Epithelial cell of proximal tubule (primary cell): Measurements from ENCODE around the gene TIMM17A. TPM values are rescaled to one million over a fixed set of nuclear protein-coding genes. Genes with fewer than 3 reads are reported as not detected.
"Not testable (repeated sequence)": the region's sequence is repeated elsewhere in the genome, so short reads cannot be mapped to it uniquely, and the experiment has no call there.

Source experiments
- DNase-seq: peaks from one replicate; pipeline ENCODE4 v3.0.0-alpha.2; 2011; ENCODE audit warnings: low read depth
- H3K4me3 ChIP-seq: 2 replicates; pipeline ENCODE4 v1.5.1; 2011; ENCODE audit warnings: low read depth, mild to moderate bottlenecking, low read length
- total RNA-seq: library from RNA; depleted of rRNA; stranded (reverse); fragments of >200 nt; gene quantifications from 2 replicates; pipeline ENCODE4 v1.2.3, GENCODE V29; 2015
- TF ChIP-seq, protein P1 (sequence below): conservative IDR thresholded peaks from 2 replicates; pipeline ENCODE4 v1.5.1; 2012; ENCODE audit warnings: low read depth, mild to moderate bottlenecking, low read length

The TIMM17A gene
- total RNA-seq, 1 donor from 2014 or later: 59.6 TPM

- H3K4me3 ChIP-seq: no peak overlapping the region
- TF ChIP-seq, protein P1, sequence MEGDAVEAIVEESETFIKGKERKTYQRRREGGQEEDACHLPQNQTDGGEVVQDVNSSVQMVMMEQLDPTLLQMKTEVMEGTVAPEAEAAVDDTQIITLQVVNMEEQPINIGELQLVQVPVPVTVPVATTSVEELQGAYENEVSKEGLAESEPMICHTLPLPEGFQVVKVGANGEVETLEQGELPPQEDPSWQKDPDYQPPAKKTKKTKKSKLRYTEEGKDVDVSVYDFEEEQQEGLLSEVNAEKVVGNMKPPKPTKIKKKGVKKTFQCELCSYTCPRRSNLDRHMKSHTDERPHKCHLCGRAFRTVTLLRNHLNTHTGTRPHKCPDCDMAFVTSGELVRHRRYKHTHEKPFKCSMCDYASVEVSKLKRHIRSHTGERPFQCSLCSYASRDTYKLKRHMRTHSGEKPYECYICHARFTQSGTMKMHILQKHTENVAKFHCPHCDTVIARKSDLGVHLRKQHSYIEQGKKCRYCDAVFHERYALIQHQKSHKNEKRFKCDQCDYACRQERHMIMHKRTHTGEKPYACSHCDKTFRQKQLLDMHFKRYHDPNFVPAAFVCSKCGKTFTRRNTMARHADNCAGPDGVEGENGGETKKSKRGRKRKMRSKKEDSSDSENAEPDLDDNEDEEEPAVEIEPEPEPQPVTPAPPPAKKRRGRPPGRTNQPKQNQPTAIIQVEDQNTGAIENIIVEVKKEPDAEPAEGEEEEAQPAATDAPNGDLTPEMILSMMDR: no peak
- DNase-seq: no peak
These were observed 16.2 kb upstream of the TIMM17A start for GRCh38 chr1:201939148-201939547.

GRCh38 chr1:201939574-201939973 is 15.7 kb upstream of the TIMM17A start:
- DNase-seq: no peak
- no peak overlapping the region for H3K4me3 ChIP-seq
- TF ChIP-seq, protein P1: no peak

- not testable (repeated sequence) for DNase-seq, H3K4me3 ChIP-seq
These were observed 15.0 kb upstream of the TIMM17A start for GRCh38 chr1:201940316-201940715.

DNA sequence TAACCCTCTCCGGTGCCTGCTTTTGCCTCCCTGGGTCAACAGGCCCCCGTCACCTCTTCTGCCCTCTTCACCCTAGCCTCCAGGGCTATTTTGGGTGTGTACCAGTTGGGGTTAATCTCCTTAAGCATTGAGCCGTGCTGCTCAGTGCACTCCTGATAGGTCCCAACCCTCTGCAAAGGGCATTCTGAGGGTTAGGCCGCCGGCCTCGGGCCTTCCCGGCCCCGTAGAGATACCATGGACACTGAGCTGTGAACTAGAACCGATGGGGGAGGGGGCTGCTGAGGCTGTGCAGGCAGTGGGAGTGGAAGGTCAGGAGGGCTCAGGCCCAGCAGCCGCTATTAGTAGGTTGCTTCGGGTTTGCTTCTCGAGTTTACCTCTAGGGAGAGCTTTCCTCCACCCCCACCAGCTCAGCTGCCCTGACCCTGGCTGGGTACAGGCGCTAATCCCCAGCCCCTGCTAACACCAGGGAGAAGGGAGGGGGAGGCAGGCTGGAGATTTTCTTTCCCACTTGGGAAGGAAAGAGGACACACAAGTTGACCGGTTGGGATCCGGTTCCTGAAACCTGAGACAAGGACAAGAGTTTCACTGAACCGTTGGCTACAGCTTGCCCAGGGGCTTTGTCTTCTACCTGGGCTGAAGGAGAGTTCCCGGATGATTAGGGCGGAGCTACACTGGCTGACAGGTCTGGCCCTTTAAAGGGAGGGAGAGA is 13.7 kb upstream of the TIMM17A start:
- DNase-seq: no peak
- H3K4me3 ChIP-seq: no peak overlapping the region
- TF ChIP-seq, protein P1: no peak

DNA sequence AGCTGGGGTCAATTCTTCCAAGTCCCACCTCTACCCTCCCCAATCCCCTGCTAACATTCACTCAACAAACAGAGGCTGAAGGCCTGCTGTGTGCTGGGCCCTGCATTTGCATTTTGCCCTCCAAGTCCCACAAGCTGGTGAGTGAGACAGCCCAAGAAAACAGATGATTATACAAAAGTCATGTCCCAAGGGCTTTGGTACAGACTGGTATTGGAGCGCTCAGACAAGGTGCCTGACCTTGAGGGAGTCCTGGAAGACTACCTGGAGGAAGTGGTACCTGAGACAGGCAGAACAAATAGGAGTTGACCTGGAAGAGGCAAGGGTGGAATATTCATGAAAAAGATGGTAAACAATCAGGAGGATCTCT is 13.2 kb upstream of the TIMM17A start:
- TF ChIP-seq, protein P1: no peak
- DNase-seq: no peak
- no peak overlapping the region for H3K4me3 ChIP-seq

- H3K4me3 ChIP-seq: no peak overlapping the region
- TF ChIP-seq, protein P1: no peak
- no peak for DNase-seq
These were observed 11.3 kb upstream of the TIMM17A start for GRCh38 chr1:201944002-201944401.

GRCh38 chr1:201944639-201945038 is 10.7 kb upstream of the TIMM17A start:
- TF ChIP-seq, protein P1: no peak
- H3K4me3 ChIP-seq: no peak overlapping the region
- no peak for DNase-seq

DNA sequence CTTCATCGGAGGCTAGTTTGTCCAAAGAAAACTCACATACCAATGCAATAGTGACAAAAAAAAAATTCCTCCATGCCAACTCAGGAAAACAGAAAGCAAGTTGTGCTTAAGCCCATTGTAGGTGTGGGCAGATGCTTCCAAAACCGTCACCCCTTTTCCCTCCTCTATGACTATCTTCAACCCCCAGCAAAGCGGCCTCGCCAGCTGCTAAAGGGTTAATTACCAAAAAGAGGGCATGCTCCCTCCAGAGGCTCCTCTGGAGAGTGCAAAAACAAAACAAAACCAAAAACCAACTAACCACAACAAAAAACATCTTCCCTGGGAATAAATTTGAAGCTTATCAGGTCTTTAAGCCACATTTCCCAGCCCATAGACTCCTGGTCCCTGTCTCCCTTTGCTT is 10.1 kb upstream of the TIMM17A start:
- DNase-seq: no peak
- TF ChIP-seq, protein P1: no peak
- no peak overlapping the region for H3K4me3 ChIP-seq
